NT2/D1 (cell line): ENCODE results near the gene ZNF91.

Experiments
- SUZ12 ChIP-seq: IDR thresholded peaks from 2 replicates; pipeline ENCODE4 v1.6.1; 2011; ENCODE audit not compliant: insufficient read length, insufficient read depth; ENCODE audit errors: extremely low read depth
- YY1 ChIP-seq: IDR thresholded peaks from 2 replicates; pipeline ENCODE4 v1.6.1; 2011; ENCODE audit not compliant: insufficient read length, insufficient read depth

GRCh38 chr19:23384858-23385257 lies 10.4 kb downstream of the ZNF91 start:
- no peak for TF ChIP-seq YY1
- TF ChIP-seq SUZ12: no peak
